HUES48 (cell line): ENCODE measurements around the gene HIC1.

Source experiments
- H3K27ac ChIP-seq: one replicate; pipeline ENCODE4 v1.7.0; 2013; ENCODE audit warnings: low read depth, low read length, inconsistent platforms
- H3K27me3 ChIP-seq: 2 replicates; pipeline ENCODE4 v1.6.1; 2013; ENCODE audit warnings: mild to moderate bottlenecking, low read length; ENCODE audit not compliant: control insufficient read depth, insufficient read depth
- H3K36me3 ChIP-seq: 2 replicates; pipeline ENCODE4 v1.6.1; 2013; ENCODE audit warnings: low read length; ENCODE audit not compliant: control insufficient read depth, insufficient read depth
- H3K4me1 ChIP-seq: 2 replicates; pipeline ENCODE4 v1.6.1; 2013; ENCODE audit warnings: mild to moderate bottlenecking, low read length; ENCODE audit not compliant: control insufficient read depth, insufficient read depth
- H3K4me3 ChIP-seq: 2 replicates; pipeline ENCODE4 v1.5.1; 2013; ENCODE audit warnings: mild to moderate bottlenecking, low read depth, low read length
- H3K9ac ChIP-seq: 2 replicates; pipeline ENCODE4 v1.6.1; 2013; ENCODE audit warnings: mild to moderate bottlenecking, low read depth, low read length, moderate library complexity
- H3K9me3 ChIP-seq: 2 replicates; pipeline ENCODE4 v1.6.1; 2013; ENCODE audit warnings: low read length; ENCODE audit not compliant: control insufficient read depth, insufficient read depth

Gene HIC1

DNA sequence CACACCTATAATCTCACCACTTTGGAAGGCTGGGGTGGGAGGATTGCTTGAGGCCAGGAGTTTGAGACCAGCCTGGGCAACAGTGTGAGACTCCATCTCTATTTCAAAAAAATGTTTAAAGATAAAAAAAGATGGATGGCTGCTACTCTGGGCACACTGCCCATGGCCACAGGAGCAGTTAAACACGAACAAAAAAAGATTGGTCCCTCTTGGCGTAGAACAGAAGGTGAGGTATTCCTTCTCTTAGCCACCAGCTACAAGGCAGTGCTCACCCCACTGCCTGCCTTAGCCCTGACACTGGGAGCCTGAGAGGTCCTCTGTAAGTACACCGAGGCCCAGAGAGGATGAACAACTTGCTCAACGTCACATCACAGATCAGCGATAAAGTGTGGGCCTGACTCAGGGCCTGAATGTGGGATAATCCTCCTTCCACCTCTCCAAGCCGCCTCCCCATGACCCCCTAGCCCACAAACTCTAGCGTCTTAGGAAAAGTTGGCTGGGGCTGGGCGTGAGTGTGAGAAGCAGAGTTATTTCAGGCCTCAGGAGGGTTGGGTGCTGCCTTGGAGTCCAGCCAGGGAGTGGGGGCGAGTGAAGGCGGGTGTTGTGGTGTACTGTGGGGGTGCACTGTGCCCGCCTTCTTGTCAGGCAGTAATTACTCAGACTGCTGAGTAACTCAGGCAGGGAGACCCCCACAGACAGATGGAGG lies 27.2 kb upstream of the HIC1 start:
- no peak overlapping the region for H3K27ac ChIP-seq
- no peaks in the 10 kb centered on the region; the same call in 1 of the 2 replicates for H3K9me3 ChIP-seq
- peaks cover 7% of the 10 kb centered on the region for H3K4me1 ChIP-seq
- H3K27me3 ChIP-seq: peaks cover 71% of the 10 kb centered on the region
- H3K9ac ChIP-seq: no peak overlapping the region
- H3K4me3 ChIP-seq: no peak overlapping the region
- H3K36me3 ChIP-seq: no peaks in the 10 kb centered on the region

DNA sequence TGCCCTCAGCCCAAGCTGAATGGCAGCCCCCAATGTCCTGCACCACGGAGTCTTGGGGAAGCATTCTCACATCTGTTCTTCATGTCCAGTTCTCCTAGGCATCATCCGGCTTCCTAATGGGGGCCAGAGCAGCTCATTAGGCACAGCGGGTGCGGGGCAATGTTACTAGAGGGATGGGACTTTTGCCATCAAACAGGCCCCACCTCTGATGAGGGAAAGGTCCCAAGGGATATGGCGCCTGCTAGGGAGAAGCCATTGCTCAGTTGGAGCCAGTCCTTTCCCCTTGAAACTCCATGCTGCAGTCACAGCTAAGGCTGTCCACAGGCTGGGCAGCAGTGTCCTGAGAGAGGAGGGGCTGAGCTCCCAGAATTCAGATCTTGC lies 26.7 kb upstream of the HIC1 start:
- Histone ChIP-seq H3K9me3 (no peaks in the 10 kb centered on the region; the same call in 1 of the 2 replicates), H3K27ac (no peak overlapping the region), H3K9ac (no peak overlapping the region), H3K4me3 (no peak overlapping the region), H3K36me3 (no peaks in the 10 kb centered on the region), H3K4me1 (peaks cover 7% of the 10 kb centered on the region), H3K27me3 (peaks cover 66% of the 10 kb centered on the region)

DNA sequence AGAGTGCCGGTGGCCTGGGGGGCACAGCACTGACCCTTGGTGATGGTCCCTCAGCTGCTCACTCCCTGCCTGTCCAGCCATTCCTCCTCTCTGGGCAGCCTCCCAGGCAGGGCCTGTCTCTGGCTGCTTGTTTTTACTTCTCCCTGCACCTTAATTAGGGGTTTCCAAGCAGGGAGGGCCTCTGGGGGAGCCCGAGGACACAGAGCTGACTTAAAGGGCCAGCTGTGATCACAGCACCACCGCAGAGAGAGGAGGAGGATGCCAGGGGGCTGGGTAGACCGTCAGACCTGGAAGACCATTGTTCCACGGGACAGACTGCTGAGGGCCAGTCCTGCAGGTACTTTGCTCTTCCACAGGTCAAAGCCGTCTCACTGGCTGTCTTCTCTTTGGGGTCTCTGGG lies 26.2 kb upstream of the HIC1 start:
- Histone ChIP-seq H3K4me3 (no peak overlapping the region), H3K36me3 (no peaks in the 10 kb centered on the region), H3K9me3 (no peaks in the 10 kb centered on the region; the same call in 1 of the 2 replicates), H3K27me3 (peaks cover 61% of the 10 kb centered on the region), H3K27ac (no peak overlapping the region), H3K4me1 (peaks cover 7% of the 10 kb centered on the region; the same call in 1 of the 2 replicates), H3K9ac (no peak overlapping the region)

DNA sequence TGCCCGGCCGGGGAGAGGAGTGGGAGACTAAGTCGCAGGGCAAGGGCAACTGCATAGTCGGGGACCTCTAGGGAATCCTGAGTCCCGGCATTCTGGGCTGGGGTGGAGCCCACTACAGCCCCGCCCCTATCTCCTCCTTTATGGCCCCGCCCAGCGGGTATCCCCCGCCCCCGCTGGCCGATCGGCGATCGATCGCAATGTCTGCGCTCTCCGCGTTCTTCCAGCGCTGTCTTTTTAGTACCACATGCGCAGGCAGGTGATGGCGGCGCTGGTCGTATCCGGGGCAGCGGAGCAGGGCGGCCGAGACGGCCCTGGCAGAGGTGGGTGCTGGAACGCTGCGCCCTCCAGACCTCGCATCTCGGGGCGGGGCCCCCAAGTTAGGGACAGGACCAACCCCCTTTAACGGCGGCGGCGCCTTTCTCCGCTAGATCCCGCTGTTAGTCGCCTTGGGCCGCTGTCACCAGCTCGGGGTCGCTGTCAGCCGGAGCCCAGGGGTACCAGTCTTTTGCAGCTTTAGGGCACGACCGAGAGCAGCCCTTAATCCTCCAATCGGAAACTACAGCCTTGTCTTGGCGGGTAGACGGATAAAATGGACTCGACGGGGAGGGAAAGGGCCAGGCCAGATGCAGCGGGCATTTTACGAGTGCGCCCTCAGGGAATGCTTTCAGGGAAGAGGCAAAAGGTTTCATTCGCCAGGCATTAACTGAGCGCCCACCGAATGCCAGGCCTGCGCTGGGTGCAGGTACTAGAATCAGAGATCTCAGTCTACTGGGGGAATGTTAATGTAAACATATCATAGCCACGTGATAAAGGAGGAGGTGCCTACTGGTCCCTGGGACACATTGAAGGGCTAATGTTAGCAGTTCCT lies 24.8 kb upstream of the HIC1 start, which contains the start of gene DPH1:
TSS of gene DPH1 (plus strand) at position 243 of the 868 bp plus-strand sequence. CDS start at position 260, 17 bp downstream.
- peak within 1 kb of the TSS; percentile 88 for H3K4me3 ChIP-seq
- H3K9me3 ChIP-seq: no peaks in the 10 kb centered on the region; the same call in 1 of the 2 replicates
- H3K9ac ChIP-seq: peak within 1 kb of the TSS; percentile 16; the same call in 1 of the 2 replicates
- no peaks in the 10 kb centered on the region for H3K36me3 ChIP-seq
- H3K27ac ChIP-seq: no peak within 1 kb of the TSS
- H3K4me1 ChIP-seq: peaks cover 4% of the 10 kb centered on the region; the same call in 1 of the 2 replicates
- H3K27me3 ChIP-seq: peaks cover 47% of the 10 kb centered on the region

DNA sequence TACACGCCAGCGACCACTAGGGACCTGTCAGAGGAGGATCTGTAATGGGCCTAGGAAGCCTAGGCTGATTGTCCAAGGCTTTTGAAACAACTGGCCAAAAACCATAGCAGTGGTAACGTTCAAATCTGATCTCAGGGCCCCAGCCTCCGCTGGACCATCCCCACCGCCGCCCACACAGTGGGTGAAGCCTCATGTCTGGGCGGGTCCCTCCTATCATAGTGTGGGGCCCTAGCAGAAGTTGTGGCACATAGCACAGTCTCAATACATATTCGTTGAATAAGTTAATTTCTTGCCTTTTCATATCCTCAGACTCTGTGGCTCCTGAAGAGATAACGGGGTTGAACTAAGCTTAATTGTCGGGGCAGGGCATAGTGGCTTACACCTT lies 24.1 kb upstream of the HIC1 start:
- Histone ChIP-seq H3K36me3 (no peaks in the 10 kb centered on the region), H3K9ac (no peak overlapping the region), H3K4me1 (peaks cover 4% of the 10 kb centered on the region; the same call in 1 of the 2 replicates), H3K27me3 (peaks cover 40% of the 10 kb centered on the region), H3K27ac (no peak overlapping the region), H3K4me3 (peak overlapping the region; percentile 88), H3K9me3 (no peaks in the 10 kb centered on the region; the same call in 1 of the 2 replicates)

DNA sequence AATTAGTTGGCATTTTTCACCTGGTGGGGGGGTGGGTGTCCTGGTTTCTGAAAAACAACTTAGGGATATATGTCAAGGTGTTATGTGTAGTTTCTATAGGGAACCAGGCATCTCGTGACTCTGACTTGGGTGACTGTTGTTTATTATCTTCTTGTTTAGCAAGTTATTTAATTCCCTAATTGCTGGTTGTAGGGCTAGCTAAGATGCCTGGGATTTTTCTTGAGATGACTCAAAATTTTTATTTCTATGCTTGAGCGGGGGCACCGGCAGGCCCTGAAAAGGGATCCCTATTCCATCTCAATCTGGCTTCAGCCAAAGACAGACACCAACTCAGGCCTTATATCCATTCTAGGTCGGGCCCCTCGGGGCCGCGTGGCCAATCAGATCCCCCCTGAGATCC lies 21.8 kb upstream of the HIC1 start:
- Histone ChIP-seq H3K4me1 (peaks cover 4% of the 10 kb centered on the region; the same call in 1 of the 2 replicates), H3K9ac (no peak overlapping the region), H3K9me3 (no peaks in the 10 kb centered on the region), H3K4me3 (no peak overlapping the region), H3K36me3 (peaks cover 2% of the 10 kb centered on the region; the same call in 1 of the 2 replicates), H3K27ac (no peak overlapping the region), H3K27me3 (peaks cover 17% of the 10 kb centered on the region)

DNA sequence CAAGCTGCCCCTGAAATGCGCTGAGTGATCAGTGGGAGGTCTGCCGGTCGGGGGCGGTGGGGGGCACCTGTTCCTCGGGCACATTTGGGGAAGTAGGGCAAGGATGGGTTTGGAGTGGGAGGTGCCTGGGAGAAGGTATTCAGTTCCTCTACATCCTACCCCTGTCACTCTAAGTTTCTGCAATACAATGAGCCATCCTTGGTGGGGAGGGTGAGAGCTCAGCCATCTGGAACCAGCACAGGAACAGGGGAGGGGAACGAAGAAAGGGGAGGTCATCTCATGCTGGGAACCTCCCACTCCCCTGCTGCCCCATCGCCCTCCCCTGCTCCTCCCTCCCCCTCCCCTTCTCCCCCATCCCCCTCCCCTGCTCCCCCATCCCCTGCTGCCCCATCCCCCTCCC lies 20.7 kb upstream of the HIC1 start:
- Histone ChIP-seq H3K27ac (no peak overlapping the region), H3K9me3 (no peaks in the 10 kb centered on the region), H3K4me3 (no peak overlapping the region), H3K4me1 (peaks cover 4% of the 10 kb centered on the region; the same call in 1 of the 2 replicates), H3K36me3 (peaks cover 2% of the 10 kb centered on the region; the same call in 1 of the 2 replicates), H3K27me3 (peaks cover 7% of the 10 kb centered on the region), H3K9ac (no peak overlapping the region)

DNA sequence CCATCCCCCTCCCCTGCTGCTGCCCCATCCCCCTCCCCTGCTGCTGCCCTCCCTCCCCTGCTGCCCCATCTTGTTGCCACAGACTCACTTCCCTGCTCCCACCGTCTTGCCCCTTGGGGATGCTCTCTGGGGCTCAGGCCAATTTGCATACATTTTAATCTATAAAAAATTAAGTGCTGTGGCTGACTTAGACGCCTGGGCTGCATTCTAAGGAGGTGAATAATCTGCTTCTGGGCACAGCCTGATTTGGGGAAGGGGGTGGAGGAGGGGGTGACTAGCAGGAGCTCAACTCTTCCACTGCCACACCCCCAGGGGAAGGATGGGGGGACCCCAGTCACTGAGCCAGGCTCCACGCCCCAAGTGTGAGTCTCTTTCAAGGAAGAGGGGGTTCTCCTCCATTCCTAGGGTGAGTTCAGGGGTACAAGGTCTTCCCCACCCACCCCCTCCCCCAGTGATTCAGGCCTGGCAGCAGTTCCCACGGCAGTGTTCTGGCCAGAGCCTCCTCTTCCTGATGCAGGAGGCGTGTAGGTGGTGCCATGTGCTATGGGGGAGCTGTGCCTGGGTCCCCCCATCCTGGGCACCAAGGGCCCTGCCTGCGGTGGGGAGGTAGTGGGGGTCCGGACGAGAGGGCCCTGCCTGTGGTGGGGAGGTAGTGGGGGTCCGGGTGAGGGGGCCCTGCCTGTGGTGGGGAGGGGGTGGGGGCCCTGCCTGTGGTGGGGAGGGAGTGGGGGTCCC lies 19.9 kb upstream of the HIC1 start:
- H3K27ac ChIP-seq: no peak overlapping the region
- H3K4me1 ChIP-seq: peaks cover 4% of the 10 kb centered on the region; the same call in 1 of the 2 replicates
- H3K4me3 ChIP-seq: no peak overlapping the region
- peaks cover 2% of the 10 kb centered on the region for H3K36me3 ChIP-seq
- no peaks in the 10 kb centered on the region for H3K27me3 ChIP-seq
- no peaks in the 10 kb centered on the region for H3K9me3 ChIP-seq
- no peak overlapping the region for H3K9ac ChIP-seq

DNA sequence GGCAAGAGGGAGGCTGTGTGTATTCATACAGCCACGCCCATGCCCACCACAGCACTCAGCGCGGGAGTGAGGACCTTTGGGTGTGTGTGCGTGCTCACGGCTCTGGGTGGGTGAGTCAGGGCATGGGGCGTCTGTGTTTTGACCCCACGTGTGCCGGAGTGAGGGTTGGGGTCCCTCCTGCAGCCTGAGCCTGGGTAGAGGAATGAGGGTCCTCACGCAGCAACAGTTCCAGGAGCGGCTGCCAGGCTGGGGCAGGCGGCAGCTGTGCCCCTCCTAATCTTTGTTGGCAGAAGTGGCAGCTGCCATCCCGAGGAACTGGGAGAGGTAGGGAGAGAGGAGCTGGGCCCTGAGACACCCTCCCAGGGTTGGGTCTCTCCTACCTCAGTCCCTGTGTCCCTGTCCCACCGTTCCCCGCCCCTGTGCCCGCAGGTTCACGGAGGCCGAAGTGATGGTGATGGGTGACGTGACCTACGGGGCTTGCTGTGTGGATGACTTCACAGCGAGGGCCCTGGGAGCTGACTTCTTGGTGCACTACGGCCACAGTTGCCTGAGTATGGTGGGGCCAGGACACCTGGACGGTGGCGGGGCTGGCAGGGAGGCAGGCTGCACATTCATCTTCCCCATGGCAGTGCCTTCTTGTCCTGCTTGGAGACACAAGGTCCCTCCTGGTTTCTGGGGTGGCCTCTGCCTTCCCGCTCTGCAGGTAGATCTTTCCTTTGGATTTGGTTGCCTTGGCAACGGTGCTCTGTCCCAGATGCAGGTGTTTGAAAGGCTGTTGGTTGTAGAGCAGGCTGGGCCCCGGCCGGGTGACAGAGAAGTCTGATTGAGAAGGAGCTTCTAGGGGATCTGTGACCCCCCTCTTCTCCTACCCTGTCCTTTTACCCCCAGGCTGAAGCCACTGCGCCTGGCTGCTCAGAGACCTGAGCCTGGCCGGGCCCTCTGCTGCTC lies 19.1 kb upstream of the HIC1 start:
- Histone ChIP-seq H3K27ac (no peak overlapping the region), H3K9ac (no peak overlapping the region), H3K9me3 (no peaks in the 10 kb centered on the region), H3K27me3 (peaks cover 2% of the 10 kb centered on the region; the same call in 1 of the 2 replicates), H3K36me3 (peaks cover 2% of the 10 kb centered on the region), H3K4me1 (peaks cover 2% of the 10 kb centered on the region; the same call in 1 of the 2 replicates), H3K4me3 (no peak overlapping the region)

DNA sequence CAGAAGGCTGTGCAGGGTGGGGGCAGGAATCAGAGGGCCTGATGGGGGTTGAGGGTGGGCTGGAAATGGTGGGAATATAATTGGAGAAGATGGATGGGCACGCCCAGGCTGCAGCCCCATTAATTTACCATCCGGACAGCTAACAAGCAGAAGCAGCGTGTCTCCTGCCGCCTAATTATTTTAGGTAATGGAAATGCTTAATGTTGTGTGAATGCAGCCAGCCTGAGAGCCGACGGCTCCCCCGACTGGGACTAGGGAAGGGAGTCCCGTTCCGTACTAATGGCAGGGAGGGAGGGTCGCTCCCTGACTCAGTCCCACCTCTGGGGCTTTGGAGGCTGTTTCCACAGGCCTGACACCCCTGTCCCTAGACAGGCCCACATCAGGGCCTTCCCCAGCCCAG lies 17.7 kb upstream of the HIC1 start:
- H3K4me1 ChIP-seq: no peaks in the 10 kb centered on the region
- no peaks in the 10 kb centered on the region for H3K9me3 ChIP-seq
- H3K27ac ChIP-seq: no peak overlapping the region
- H3K4me3 ChIP-seq: no peak overlapping the region
- H3K36me3 ChIP-seq: peaks cover 2% of the 10 kb centered on the region
- H3K27me3 ChIP-seq: peaks cover 6% of the 10 kb centered on the region; the same call in 1 of the 2 replicates
- H3K9ac ChIP-seq: no peak overlapping the region
